Testis (tissue), 3 donors: ENCODE measurements around the gene RAB25. TPM values are rescaled to one million over a fixed set of nuclear protein-coding genes. Genes with fewer than 3 reads are reported as not detected.
A peak's percentile ranks its signal among the peaks of the same experiment; 100 is the strongest.

Source experiments
- DNase-seq: peaks from one replicate; pipeline ENCODE4 v3.0.0-alpha.2; 2019
- H3K27ac ChIP-seq, 2 donors: fragments of 200-600 bp; sonication (generic); one replicate each; pipeline ENCODE4 v1.5.1; 2019
- H3K27me3 ChIP-seq: fragments of 200-600 bp; sonication (generic); one replicate; pipeline ENCODE4 v1.5.1; 2019
- H3K36me3 ChIP-seq: fragments of 200-600 bp; sonication (generic); one replicate; pipeline ENCODE4 v1.5.1; 2017; ENCODE audit warnings: low read depth; ENCODE audit errors: missing control alignments
- H3K4me1 ChIP-seq: fragments of 200-600 bp; sonication (generic); one replicate; pipeline ENCODE4 v1.5.1; 2019
- H3K4me3 ChIP-seq, 2 donors: fragments of 200-600 bp; sonication (generic); one replicate each; pipeline ENCODE4 v1.5.1; 2017 to 2019
- H3K9me3 ChIP-seq: fragments of 200-600 bp; sonication (generic); one replicate; pipeline ENCODE4 v1.5.1; 2017
- CTCF ChIP-seq, 3 experiments: fragments of 450-650 bp in 2 of 3; fragments of 200-600 bp in 1 of 3; sonication (generic) in 1 of 3; IDR thresholded peaks; one replicate each; pipeline ENCODE4 v1.5.1; 2016 to 2019; ENCODE audit warnings: antibody characterized with exemption in 3 of 3, mild to moderate bottlenecking in 2 of 3, moderate library complexity in 1 of 3
- POLR2A ChIP-seq: fragments of 450-650 bp; IDR thresholded peaks from one replicate; pipeline ENCODE4 v1.6.1; 2017; ENCODE audit warnings: antibody characterized with exemption, mild to moderate bottlenecking, moderate library complexity
- WGBS, 2 donors: methylation state at CpG; one replicate each; pipeline ENCODE4 v1.1.5; 2018; 5-methylcytosine and 5-hydroxymethylcytosine counted together
- intact Hi-C: fragments of 100-400 bp; cut with DNase I; formaldehyde crosslinking; loops from one replicate; pipeline ENCODE4 v1.15.1; 2023; ENCODE audit warnings: low total_unique reads
- polyA plus RNA-seq: library from polyadenylated mRNA; stranded (reverse); fragments of 350-450 nt; fragmentation: Illumina TruSeq; extraction: RNeasy Lipid Tissue Mini Kit (QIAGEN cat#74804); gene quantifications from one replicate; pipeline ENCODE4 v1.2.3, GENCODE V29; 2014; ENCODE audit warnings: low read depth, low replicate concordance; ENCODE audit not compliant: insufficient read depth
- total RNA-seq, 2 donors: library from RNA; depleted of rRNA; stranded (reverse); fragments of >200 nt; gene quantifications; one replicate each; pipeline ENCODE4 v1.2.3, GENCODE V29; 2016

RAB25 gene
- total and polyA plus RNA-seq, 3 donors from 2014 or later = 1.2 to 2.1 (median 2.0) TPM

GRCh38 chr1:156048663-156049258 is 12.2 kb upstream of the RAB25 start:
- no peaks in the 10 kb centered on the region for H3K27me3 ChIP-seq
- no peak overlapping the region for H3K27ac ChIP-seq
- H3K4me1 ChIP-seq = no peaks in the 10 kb centered on the region
- WGBS, 2 donors = 91 to 96% methylated on average over 3 of the region's 3 CpGs
- TF ChIP-seq POLR2A = no peak
- no peak for TF ChIP-seq CTCF (IDR thresholded peaks at IDR 0.05)
- no peaks in the 10 kb centered on the region for H3K36me3 ChIP-seq
- no peak for DNase-seq
- intact Hi-C loops = no loop called here
- H3K4me3 ChIP-seq = no peak overlapping the region
- H3K9me3 ChIP-seq = no peaks in the 10 kb centered on the region

GRCh38 chr1:156050376-156050775 is 10.6 kb upstream of the RAB25 start:
- TF ChIP-seq CTCF (IDR thresholded peaks at IDR 0.05) (no peak), POLR2A (no peak)
- 90% methylated on average over 3 to 4 of the region's 4 CpGs for WGBS, 2 donors
- intact Hi-C loops = no loop called here

GRCh38 chr1:156051011-156051725 is 9.8 kb upstream of the RAB25 start:
- intact Hi-C loops = no loop called here
- peaks cover 11% of the 10 kb centered on the region for H3K4me1 ChIP-seq
- H3K27me3 ChIP-seq = no peaks in the 10 kb centered on the region
- no peaks in the 10 kb centered on the region for H3K9me3 ChIP-seq
- H3K27ac ChIP-seq = no peak overlapping the region
- DNase-seq = no peak
- no peak overlapping the region for H3K4me3 ChIP-seq
- H3K36me3 ChIP-seq = no peaks in the 10 kb centered on the region
- 88 to 93% methylated on average over 7 of the region's 7 CpGs for WGBS, 2 donors
- TF ChIP-seq POLR2A (no peak), CTCF (IDR thresholded peaks at IDR 0.05) (no peak)

More at GRCh38 chr1:156050376-156050775, 10.6 kb upstream of the RAB25 start:
- Histone ChIP-seq H3K36me3 (no peaks in the 10 kb centered on the region), H3K4me3 (no peak overlapping the region), H3K27ac (no peak overlapping the region), H3K9me3 (no peaks in the 10 kb centered on the region), H3K4me1 (peaks cover 7% of the 10 kb centered on the region), H3K27me3 (no peaks in the 10 kb centered on the region)
- DNase-seq = no peak

GRCh38 chr1:156052862-156053767 is 7.8 kb upstream of the RAB25 start:
- no peak for TF ChIP-seq POLR2A
- no peak for TF ChIP-seq CTCF (IDR thresholded peaks at IDR 0.05)
- no peaks in the 10 kb centered on the region for H3K9me3 ChIP-seq
- H3K27me3 ChIP-seq = no peaks in the 10 kb centered on the region
- peak; percentile 65 for DNase-seq
- H3K27ac ChIP-seq = peak overlapping the region; percentile 68 to 94
- peaks cover 11% of the 10 kb centered on the region for H3K4me1 ChIP-seq
- H3K36me3 ChIP-seq = no peaks in the 10 kb centered on the region
- H3K4me3 ChIP-seq = peak overlapping the region; percentile 94 to 95
- WGBS, 2 donors = 1 to 2% methylated on average over 19 to 28 of the region's 63 CpGs
- intact Hi-C loops = no loop called here
